HepG2 (cell line): Measurements from ENCODE around the gene PARP1.

Experiments
- ATF6 ChIP-seq: sonication (generic); formaldehyde crosslinking; conservative IDR thresholded peaks from 2 replicates; pipeline ENCODE4 v1.4.0; 2020; ENCODE audit warnings: missing genetic modification reagents
- CC2D1A ChIP-seq: sonication (generic); formaldehyde crosslinking; IDR thresholded peaks from 2 replicates; pipeline ENCODE4 v1.8.1; 2023; ENCODE audit warnings: mild to moderate bottlenecking, missing genetic modification reagents
- CTCF ChIP-seq: sonication (generic); formaldehyde crosslinking; IDR thresholded peaks from 2 replicates; pipeline ENCODE4 v1.5.0; 2020; ENCODE audit warnings: mild to moderate bottlenecking, missing genetic modification reagents, moderate library complexity
- E2F1 ChIP-seq: sonication (generic); formaldehyde crosslinking; IDR thresholded peaks from 2 replicates; pipeline ENCODE4 v1.5.0; 2020; ENCODE audit warnings: missing genetic modification reagents
- E2F2 ChIP-seq: sonication (generic); formaldehyde crosslinking; IDR thresholded peaks from 2 replicates; pipeline ENCODE4 v1.4.0; 2020; ENCODE audit warnings: missing genetic modification reagents, borderline replicate concordance
- EP300 ChIP-seq, 3 experiments: sonication (generic) in 1 of 3; formaldehyde crosslinking in 1 of 3; IDR thresholded peaks; 2 replicates each; pipeline versions ENCODE4 v1.5.1 to v1.6.1; 2011 to 2020; ENCODE audit warnings: low read depth in 2 of 3, low read length in 2 of 3, borderline replicate concordance in 1 of 3, improper control_type of control experiment in 1 of 3, mild to moderate bottlenecking in 1 of 3, missing genetic modification reagents in 1 of 3, moderate library complexity in 1 of 3
- FOXJ3 ChIP-seq: sonication (generic); formaldehyde crosslinking; IDR thresholded peaks from 2 replicates; pipeline ENCODE4 v1.4.0; 2020; ENCODE audit warnings: missing genetic modification reagents, mild to moderate bottlenecking, borderline replicate concordance
- FOXP1 ChIP-seq, 2 experiments: fragments of 450-650 bp in 1 of 2; IDR thresholded peaks; 2 replicates each; pipeline ENCODE4 v1.6.1; 2017 to 2018; ENCODE audit warnings: antibody characterized with exemption in 1 of 2
- MAFK ChIP-seq, 2 experiments: IDR thresholded peaks in 1 of 2; conservative IDR thresholded peaks in 1 of 2; 2 replicates each; pipeline ENCODE4 v1.6.1; 2011; ENCODE audit warnings: improper control_type of control experiment in 2 of 2, low read length in 2 of 2
- NR3C1 ChIP-seq: sonication (generic); formaldehyde crosslinking; IDR thresholded peaks from 2 replicates; pipeline ENCODE4 v1.4.0; 2020; ENCODE audit warnings: missing genetic modification reagents
- PHF8 ChIP-seq: sonication (generic); formaldehyde crosslinking; IDR thresholded peaks from 2 replicates; pipeline ENCODE4 v1.5.0; 2020; ENCODE audit warnings: missing genetic modification reagents
- ZBTB33 ChIP-seq: sonication (generic); formaldehyde crosslinking; IDR thresholded peaks from 2 replicates; pipeline ENCODE4 v1.4.0; 2020; ENCODE audit warnings: missing genetic modification reagents
- ZNF510 ChIP-seq: sonication (generic); formaldehyde crosslinking; IDR thresholded peaks from 2 replicates; pipeline ENCODE4 v1.4.0; 2020; ENCODE audit warnings: low read depth, mild to moderate bottlenecking, missing genetic modification reagents
- ZNF549 ChIP-seq: sonication (generic); formaldehyde crosslinking; IDR thresholded peaks from 2 replicates; pipeline ENCODE4 v1.5.0; 2020; ENCODE audit warnings: missing genetic modification reagents

GRCh38 chr1:226327761-226328162, 80.1 kb downstream of the PARP1 start:
- no peak for TF ChIP-seq ZNF510
- no peak for TF ChIP-seq CTCF (CRISPR knock-in tag)
- TF ChIP-seq EP300 (IDR thresholded peaks at IDR 0.05; ENCODE audit: low read depth in 2 of 2, low read length in 2 of 2), result no peak
- TF ChIP-seq EP300 (CRISPR knock-in tag; IDR thresholded peaks at IDR 0.05; ENCODE audit: borderline replicate concordance), result no peak
- TF ChIP-seq FOXP1 (IDR thresholded peaks at IDR 0.05), result no peak
- TF ChIP-seq FOXP1 (CRISPR knock-in tag; IDR thresholded peaks at IDR 0.05), result no peak
- TF ChIP-seq MAFK (conservative IDR thresholded peaks at IDR 0.05 in 1 of 2, IDR thresholded peaks at IDR 0.05 in 1 of 2; ENCODE audit: low read length in 2 of 2), result no peak
- TF ChIP-seq E2F1 (CRISPR knock-in tag), result no peak
- TF ChIP-seq PHF8 (CRISPR knock-in tag), result no peak
- no peak for TF ChIP-seq ZNF549
- no peak for TF ChIP-seq NR3C1 (CRISPR knock-in tag)
- TF ChIP-seq ZBTB33 (CRISPR knock-in tag), result no peak
- TF ChIP-seq FOXJ3 (CRISPR knock-in tag), result no peak
- TF ChIP-seq E2F2, result no peak
- TF ChIP-seq CC2D1A (CRISPR knock-in tag), result no peak
- TF ChIP-seq ATF6, result no peak
